Lung microvascular endothelial cell (primary cell): ENCODE results near the gene HSP90AB1. TPM values are rescaled to one million over a fixed set of nuclear protein-coding genes. Genes with fewer than 3 reads are reported as not detected.

Source experiments
- DNase-seq, 2 donors: peaks; one replicate each; pipeline versions ENCODE4 v3.0.0 to v3.0.0-alpha.2; 2010; ENCODE audit warnings: low read depth in 2 of 2
- total RNA-seq: library from RNA; depleted of rRNA; stranded (reverse); fragments of >200 nt; gene quantifications from 2 replicates; pipeline ENCODE4 v1.2.1, GENCODE V29; 2014

HSP90AB1 gene
- total RNA-seq, 1 donor from 2014 or later: 317 TPM

GRCh38 chr6:44255105-44255808 lies 8.4 kb downstream of the HSP90AB1 start:
- DNase-seq: no peak

DNA sequence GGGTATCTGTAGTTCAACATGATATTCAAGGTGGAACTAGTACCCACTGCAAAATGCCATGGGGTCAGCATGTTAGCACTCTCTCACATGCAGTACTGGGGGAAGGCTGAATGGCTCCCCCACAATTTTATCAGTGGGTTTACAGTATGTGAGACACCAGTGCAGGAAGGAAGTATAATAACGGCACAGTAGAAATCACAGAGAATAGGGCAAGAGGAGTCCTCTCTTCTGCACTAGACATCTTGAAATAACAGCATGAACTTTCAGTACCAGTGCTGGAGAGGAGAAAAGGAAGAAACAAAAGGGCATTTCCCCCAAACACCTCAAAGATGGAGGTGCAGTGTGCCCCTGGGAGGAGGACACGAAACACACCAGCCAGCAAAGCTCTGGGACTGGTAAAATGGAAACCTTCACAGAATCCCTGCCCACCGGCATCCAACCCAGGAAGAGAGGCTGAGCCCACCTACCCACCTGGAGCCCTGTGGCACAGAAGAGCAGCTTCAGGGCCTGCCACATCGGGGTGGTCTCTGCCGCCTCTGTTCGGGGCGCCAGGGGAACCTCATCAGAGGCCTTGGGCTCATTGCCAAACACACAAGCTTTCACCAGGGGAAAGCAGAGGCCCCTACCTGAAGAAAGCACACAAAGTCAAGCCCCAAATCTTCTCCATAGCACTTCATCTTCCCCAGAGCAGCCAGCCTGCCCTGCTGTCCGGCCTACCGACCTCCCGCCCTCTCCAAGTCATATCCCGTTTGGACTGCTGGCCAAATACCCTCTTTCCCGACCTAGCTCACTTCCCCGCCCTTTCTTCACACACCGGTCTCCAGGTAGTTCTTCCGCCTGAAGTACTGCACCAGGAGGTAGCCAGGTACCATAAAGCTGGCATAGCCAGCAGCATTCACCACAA lies 9.2 kb downstream of the HSP90AB1 start:
- DNase-seq: peak in 1 of 2 donors; percentile 41

DNA sequence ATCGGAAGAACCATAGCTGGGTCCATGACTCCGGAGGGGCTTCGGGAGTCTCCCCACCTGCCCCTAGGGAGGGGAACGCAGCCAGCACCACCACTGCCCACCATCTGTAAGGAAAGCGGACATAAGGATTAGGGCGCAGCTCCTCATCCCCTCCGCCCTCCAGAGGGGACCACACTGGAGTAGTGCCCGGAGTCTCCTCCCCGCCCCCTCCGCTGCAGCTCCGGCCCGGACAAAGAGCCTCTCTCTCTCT lies 9.8 kb downstream of the HSP90AB1 start:
- DNase-seq: no peak

- DNase-seq: peak; percentile 73 to 88
Measured at GRCh38 chr6:44257025-44257752, 10.3 kb downstream of the HSP90AB1 start, which contains the start of gene SLC35B2. SLC35B2 (minus strand) TSS chr6:44257528; CDS start chr6:44257410, 118 bp downstream.

DNA sequence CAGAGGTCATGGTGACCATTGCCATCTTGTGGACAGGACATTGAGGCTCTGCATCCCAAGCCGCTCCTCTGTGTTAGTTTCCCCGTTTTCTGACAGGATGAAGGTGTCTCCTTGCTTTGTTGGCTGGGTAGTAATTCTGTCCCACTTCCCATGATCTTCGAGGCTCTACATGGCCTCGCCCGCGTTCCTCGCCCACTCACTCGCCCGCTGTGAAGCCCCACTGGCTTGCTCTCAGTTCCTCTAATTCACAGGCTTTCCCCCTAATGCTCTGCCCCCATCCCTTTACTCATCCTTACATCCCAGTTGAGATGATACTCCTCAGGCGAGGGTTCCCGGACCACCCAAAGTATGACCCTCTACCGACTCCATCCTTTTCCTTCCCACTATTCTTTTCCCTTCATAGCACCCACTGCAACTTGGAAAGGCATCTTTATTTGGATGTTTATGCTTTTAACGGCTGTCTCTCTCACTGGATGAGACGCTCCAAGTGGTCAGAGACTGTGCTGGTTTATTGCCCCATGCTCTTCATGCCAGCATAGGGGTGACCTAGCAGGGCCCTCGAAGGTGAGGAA lies 10.9 kb downstream of the HSP90AB1 start:
- no peak for DNase-seq

DNA sequence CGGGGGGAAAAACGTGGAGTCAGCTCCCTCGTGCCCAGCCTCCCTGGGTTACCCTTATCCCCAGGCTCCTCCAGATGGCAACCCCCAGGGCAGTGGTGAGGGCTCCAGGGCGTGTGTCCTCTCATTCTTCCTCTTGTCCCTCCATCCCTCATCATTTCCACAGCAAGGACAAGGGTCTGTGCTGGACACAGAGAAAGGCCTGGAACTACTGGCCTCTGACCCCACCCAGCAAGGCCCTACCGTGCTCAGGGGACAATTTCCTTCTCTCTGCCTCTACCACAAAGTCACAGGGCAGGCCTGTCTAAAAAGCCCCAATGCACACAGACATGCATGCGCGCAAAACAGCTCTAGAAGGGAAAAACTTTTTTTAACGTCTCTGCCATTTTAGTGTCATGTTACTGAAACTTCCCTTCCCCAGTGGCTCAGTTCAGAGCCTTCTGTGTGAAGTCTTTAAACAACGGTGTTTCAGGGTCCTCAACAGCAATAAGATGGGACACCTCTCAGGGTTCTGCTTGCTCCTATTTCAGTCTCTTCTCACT lies 11.5 kb downstream of the HSP90AB1 start:
- DNase-seq: no peak

DNA sequence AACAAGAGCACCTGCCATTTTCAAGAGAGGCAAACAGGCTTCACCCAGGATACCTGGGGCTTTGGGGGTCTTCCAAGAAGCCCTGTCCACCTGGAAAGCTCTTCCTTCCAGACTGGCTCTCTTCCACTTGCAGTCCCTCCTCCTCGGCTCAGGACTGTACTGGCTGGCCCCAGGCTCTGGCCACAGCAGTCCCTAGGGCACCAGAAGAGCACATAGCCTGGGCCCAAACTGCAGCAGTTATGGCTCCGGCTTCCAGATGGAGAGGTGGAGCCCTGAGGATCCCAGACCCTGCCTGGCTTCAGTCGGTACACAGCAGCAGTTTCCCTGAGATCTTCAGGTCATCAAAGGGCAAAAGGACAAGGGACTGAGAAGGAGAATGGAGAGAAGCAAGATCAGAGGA lies 12.0 kb downstream of the HSP90AB1 start:
- DNase-seq: no peak

- DNase-seq: no peak
Measured at GRCh38 chr6:44260011-44260410, 13.1 kb downstream of the HSP90AB1 start.

DNA sequence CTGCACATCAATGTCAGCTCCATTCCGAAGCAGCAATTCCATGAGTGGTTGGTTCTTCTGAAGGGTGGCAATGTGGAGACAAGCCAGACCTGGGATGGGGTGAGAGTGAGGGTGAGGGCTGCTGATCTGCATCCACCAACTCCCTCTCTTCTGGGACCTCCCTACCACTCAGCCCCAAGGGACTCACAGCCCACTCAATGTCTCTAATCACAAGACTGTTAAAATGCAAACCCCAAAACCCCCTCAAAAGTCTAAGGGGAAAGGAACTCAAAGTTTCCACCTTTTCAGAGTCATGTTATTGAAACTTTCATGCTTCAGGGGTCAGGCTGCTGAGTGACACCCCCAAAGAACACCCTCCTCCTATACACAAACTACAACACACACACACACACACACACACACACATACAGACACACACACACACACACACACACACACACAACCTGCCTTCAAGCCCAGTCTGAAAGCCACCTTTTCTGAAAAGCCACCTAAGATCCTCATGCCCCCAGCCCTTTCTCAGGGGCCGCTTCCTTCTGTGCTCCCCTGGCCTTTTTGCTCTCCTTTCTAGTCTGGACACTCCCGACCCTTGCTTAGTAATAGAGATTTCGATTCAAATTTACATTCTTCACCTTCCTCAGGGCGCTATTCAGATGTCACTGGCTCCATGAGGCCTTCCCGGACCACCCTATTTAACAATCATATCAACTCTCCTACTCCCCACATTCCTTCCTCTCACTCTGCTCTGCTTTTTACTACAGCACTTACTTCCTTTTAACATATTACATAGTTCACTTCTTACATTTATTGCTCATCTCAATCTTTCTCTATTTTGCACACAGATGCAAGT lies 13.8 kb downstream of the HSP90AB1 start:
- no peak for DNase-seq

- no peak for DNase-seq
Measured at GRCh38 chr6:44261581-44261980, 14.7 kb downstream of the HSP90AB1 start.

DNA sequence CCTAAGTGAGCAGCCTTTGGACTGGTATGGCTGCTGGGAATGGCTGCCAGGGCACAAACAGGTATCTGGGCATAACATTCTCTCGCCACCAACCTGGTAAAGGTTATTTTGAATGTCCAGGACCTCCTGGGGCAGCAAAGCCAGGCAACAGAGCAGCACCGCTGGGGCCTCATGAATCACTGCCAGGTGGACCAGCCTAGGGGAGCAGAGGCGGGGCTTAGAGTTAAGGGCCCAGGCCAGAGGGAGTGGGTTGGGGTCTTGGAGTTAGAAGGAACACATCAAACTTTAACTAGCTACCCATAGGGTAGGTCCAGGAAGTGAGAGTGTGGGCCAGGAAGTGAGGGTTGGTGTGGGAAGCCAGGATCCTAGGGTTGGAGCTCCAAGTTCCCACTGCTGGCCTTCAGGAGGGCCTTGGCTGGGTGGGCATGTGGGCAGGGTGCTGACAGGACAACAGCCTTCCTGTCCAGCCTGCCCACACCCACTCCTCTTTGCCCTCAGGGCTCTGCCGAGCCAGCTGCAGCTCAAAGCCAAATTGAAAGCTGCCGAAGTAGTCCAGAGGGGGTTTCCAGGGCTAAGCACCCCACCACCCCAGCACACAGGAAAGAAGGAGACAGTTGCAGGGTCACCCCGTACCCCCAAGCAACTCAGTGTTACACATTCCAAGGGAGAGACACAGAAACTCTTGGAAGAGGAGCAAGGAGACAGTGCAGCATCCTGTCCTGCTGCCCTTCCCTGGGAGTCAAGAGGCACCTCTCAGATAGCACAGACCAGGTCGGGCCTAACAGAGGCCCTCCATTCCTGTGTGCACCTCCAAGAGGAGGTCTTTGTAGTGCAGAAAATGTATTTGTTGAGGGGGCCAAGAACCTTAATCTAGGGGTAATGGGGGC lies 15.8 kb downstream of the HSP90AB1 start:
- DNase-seq: no peak

DNA sequence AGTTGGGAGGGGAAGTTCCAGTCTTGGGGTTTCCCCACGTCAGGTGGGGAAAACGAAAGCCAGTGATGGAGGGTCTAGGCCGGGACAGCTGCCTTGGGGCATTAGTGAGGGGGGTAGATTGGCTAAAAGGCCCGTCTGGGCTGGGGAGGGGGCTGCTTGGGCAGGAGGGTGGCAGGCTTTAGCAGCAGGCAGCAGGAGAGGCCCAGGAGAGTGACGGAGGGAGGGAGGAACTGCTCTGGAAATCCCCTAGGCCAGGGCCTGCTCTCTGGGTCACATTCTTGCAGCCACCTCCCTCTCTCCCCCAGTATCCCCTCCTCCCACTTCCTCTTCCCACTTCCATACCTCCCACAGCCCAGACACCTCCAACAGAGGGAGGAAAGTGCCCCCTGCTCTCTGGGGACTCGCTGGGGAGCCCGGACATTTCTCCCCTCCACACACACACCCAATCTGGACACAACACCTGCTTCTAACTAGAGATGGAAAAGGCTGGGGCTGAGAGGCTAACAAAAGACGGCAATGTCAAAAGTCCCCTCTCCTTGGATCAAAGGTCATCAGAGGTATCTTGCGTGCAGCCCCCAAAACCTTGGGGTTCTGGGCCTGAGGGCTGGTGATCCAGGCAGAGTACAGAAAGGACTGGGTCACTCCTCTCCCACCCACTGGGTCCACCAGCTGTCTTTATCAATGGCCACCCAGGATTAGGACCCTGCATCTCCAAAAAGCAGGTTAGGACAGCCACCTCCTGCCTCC lies 16.6 kb downstream of the HSP90AB1 start:
- DNase-seq: peak; percentile 47 to 66

GRCh38 chr6:44264154-44265006 lies 17.5 kb downstream of the HSP90AB1 start:
- DNase-seq: no peak

- DNase-seq: peak; percentile 91 to 94
Measured at GRCh38 chr6:44265007-44265721, 18.3 kb downstream of the HSP90AB1 start, which contains the start of gene NFKBIE. NFKBIE (minus strand) TSS chr6:44265551; CDS start chr6:44265346, 205 bp downstream.

DNA sequence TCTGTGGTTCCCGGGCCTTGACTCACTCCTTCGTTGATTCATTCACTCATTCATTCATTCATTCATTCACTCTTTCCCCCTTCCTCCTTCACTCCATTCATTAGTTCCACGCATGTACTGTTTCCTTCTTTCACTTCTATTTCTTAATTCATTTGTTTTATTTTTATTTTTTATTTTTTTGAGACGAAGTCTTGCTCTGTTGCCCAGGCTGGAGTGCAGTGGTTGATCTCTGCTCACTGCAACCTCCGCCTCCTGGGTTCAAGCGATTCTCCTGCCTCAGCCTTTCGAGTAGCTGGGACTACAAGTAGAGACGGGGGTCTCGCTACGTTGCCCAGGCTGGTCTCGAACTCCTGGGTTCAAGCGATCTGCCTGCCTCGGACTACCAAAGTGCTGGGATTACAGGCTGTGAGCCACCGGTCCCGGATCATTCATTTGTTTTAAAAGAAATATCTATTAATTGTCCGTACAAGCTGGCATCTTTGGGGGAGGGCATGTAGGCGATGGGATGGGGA lies 18.9 kb downstream of the HSP90AB1 start:
- no peak for DNase-seq

DNA sequence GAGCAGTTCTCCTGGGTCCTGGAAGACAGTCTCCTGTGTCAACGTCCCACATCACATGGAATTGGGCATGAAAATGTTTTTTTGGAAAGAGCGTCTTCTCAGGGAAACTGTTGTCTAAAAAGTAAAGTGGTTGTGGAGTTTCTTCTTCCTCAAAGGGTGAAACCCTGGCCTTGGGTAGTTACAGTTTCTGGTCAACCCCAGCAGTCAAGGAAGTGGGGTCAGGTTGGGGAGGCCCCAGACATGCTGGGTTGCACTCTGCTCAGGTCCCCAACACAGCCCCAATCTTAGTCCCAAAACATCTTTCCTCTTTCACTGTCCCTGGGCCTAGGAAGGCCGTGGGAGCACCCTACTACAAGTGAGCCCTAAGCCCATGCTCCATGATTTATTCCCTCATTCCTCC lies 19.4 kb downstream of the HSP90AB1 start:
- no peak for DNase-seq

DNA sequence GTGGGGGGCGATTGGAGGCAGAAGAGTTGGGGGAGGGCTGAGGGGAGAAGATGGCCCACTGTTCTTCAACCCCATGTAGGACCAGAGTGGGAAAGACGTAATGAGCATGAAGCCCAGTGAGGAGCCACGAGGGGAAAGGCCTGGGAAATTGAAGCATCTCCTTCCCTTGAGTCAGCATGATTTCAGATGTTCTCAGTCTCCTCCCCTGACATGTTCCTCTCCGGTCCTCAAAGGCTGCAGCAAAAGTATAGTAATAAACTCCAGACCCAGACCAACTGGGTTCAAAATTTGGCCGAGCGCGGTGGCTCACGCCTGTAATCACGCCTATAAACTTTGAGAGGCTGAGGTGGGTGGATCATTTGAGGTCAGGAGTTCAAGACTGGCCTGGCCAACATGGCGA lies 20.4 kb downstream of the HSP90AB1 start:
- DNase-seq: no peak
